HEK293 (cell line): Measurements from ENCODE around the gene ARIH2.

Experiments
- CTCF ChIA-PET: fragments of 350-600 bp; formaldehyde crosslinking; extraction: SDS; loops from one replicate; lab custom pipeline; 2021; ENCODE audit warnings: antibody characterized with exemption; lab: Yijun Ruan, JAX
- POLR2A ChIA-PET: fragments of 300-600 bp; formaldehyde crosslinking; extraction: SDS; loops from one replicate; lab custom pipeline; 2020; ENCODE audit warnings: antibody characterized with exemption, inconsistent platforms; lab: Yijun Ruan, JAX
- H3K27ac ChIP-seq: fragments of 200-500 bp; sonication (Bioruptor generic); 2 replicates; pipeline ENCODE4 v1.5.1; 2014; ENCODE audit warnings: low read depth, low read length, control low read depth, inconsistent platforms; ENCODE audit errors: extremely low read depth
- H3K36me3 ChIP-seq, 2 experiments: fragments of 200-500 bp in 1 of 2; sonication (Bioruptor generic) in 1 of 2; 1 replicate in 1 of 2; 2 replicates in 1 of 2; pipeline ENCODE4 v1.5.1; 2014 to 2017; ENCODE audit warnings: inconsistent platforms in 2 of 2, low read length in 2 of 2; ENCODE audit not compliant: control insufficient read depth in 2 of 2, insufficient read depth in 1 of 2
- H3K4me1 ChIP-seq: fragments of 200-500 bp; sonication (Bioruptor generic); 2 replicates; pipeline ENCODE4 v1.5.1; 2014; ENCODE audit warnings: mild to moderate bottlenecking, low read length, inconsistent platforms; ENCODE audit not compliant: control insufficient read depth, insufficient read depth
- H3K4me3 ChIP-seq: 2 replicates; pipeline ENCODE4 v1.5.1; 2011; ENCODE audit warnings: low read depth, mild to moderate bottlenecking, control low read depth, low read length, moderate library complexity
- H3K9me3 ChIP-seq: fragments of 200-500 bp; sonication (Bioruptor generic); 2 replicates; pipeline ENCODE4 v1.5.1; 2014; ENCODE audit warnings: low read depth, low read length, inconsistent platforms; ENCODE audit not compliant: control insufficient read depth, insufficient read depth
- KLF8 ChIP-seq: fragments of 450-650 bp; formaldehyde crosslinking; IDR thresholded peaks from 2 replicates; pipeline ENCODE4 v1.5.1; 2016; ENCODE audit warnings: missing biosample characterization, missing genetic modification characterization
- MEIS1 ChIP-seq: sonication (generic); formaldehyde crosslinking; IDR thresholded peaks from 2 replicates; pipeline ENCODE4 v1.8.1; 2022; ENCODE audit warnings: missing genetic modification reagents, mild to moderate bottlenecking, borderline replicate concordance
- OSR2 ChIP-seq: fragments of 450-650 bp; formaldehyde crosslinking; IDR thresholded peaks from 2 replicates; pipeline ENCODE4 v1.5.1; 2016; ENCODE audit warnings: missing biosample characterization, missing genetic modification characterization
- PRDM6 ChIP-seq: fragments of 450-650 bp; formaldehyde crosslinking; IDR thresholded peaks from 2 replicates; pipeline ENCODE4 v1.5.1; 2017; ENCODE audit warnings: missing biosample characterization, missing genetic modification characterization
- SCRT1 ChIP-seq: fragments of 450-650 bp; formaldehyde crosslinking; IDR thresholded peaks from 2 replicates; pipeline ENCODE4 v1.5.1; 2016; ENCODE audit warnings: missing biosample characterization, missing genetic modification characterization, borderline replicate concordance
- ZBTB44 ChIP-seq: fragments of 450-650 bp; IDR thresholded peaks from 2 replicates; pipeline ENCODE4 v1.5.1; 2018; ENCODE audit warnings: missing biosample characterization, mild to moderate bottlenecking, missing genetic modification characterization
- ZNF133 ChIP-seq: fragments of 450-650 bp; formaldehyde crosslinking; IDR thresholded peaks from 2 replicates; pipeline ENCODE4 v1.5.1; 2016; ENCODE audit warnings: missing biosample characterization, missing genetic modification characterization
- ZNF184 ChIP-seq: fragments of 450-650 bp; IDR thresholded peaks from 2 replicates; pipeline ENCODE4 v1.5.1; 2018; ENCODE audit warnings: missing biosample characterization, mild to moderate bottlenecking, missing genetic modification characterization
- ZNF248 ChIP-seq: fragments of 450-650 bp; formaldehyde crosslinking; IDR thresholded peaks from 2 replicates; pipeline ENCODE4 v1.5.1; 2017; ENCODE audit warnings: missing biosample characterization, missing genetic modification characterization
- ZNF292 ChIP-seq: fragments of 450-650 bp; formaldehyde crosslinking; IDR thresholded peaks from 2 replicates; pipeline ENCODE4 v1.5.1; 2016; ENCODE audit warnings: low read depth, missing biosample characterization, missing genetic modification characterization, borderline replicate concordance
- ZNF426 ChIP-seq: fragments of 450-650 bp; formaldehyde crosslinking; IDR thresholded peaks from 2 replicates; pipeline ENCODE4 v1.5.1; 2017; ENCODE audit warnings: missing biosample characterization, missing genetic modification characterization, mild to moderate bottlenecking, inconsistent platforms, moderate library complexity
- ZNF530 ChIP-seq: fragments of 450-650 bp; formaldehyde crosslinking; IDR thresholded peaks from 2 replicates; pipeline ENCODE4 v1.5.1; 2016; ENCODE audit warnings: low read depth, missing biosample characterization, missing genetic modification characterization
- ZNF624 ChIP-seq: fragments of 450-650 bp; formaldehyde crosslinking; IDR thresholded peaks from 2 replicates; pipeline ENCODE4 v1.5.1; 2017; ENCODE audit warnings: missing biosample characterization, missing genetic modification characterization
- ZNF654 ChIP-seq: fragments of 450-650 bp; formaldehyde crosslinking; IDR thresholded peaks from 2 replicates; pipeline ENCODE4 v1.5.1; 2016; ENCODE audit warnings: low read depth, missing biosample characterization, missing genetic modification characterization
- ZNF658 ChIP-seq: fragments of 450-650 bp; formaldehyde crosslinking; IDR thresholded peaks from 2 replicates; pipeline ENCODE4; 2016; ENCODE audit warnings: missing biosample characterization, missing genetic modification characterization
- ZNF707 ChIP-seq: fragments of 450-650 bp; formaldehyde crosslinking; IDR thresholded peaks from 2 replicates; pipeline ENCODE4 v1.5.1; 2016; ENCODE audit warnings: missing biosample characterization, missing genetic modification characterization
- ZNF792 ChIP-seq: fragments of 450-650 bp; formaldehyde crosslinking; IDR thresholded peaks from 2 replicates; pipeline ENCODE4 v1.5.1; 2016; ENCODE audit warnings: missing biosample characterization, missing genetic modification characterization
- TF ChIP-seq, protein P1 (sequence below): fragments of 450-650 bp; formaldehyde crosslinking; optimal IDR thresholded peaks from 2 replicates; pipeline ENCODE3; 2016; ENCODE audit warnings: missing biosample characterization, mild to moderate bottlenecking, missing genetic modification characterization
- TF ChIP-seq, protein P2 (sequence below): fragments of 450-650 bp; formaldehyde crosslinking; IDR thresholded peaks from 2 replicates; pipeline ENCODE4 v1.5.1; 2016; ENCODE audit warnings: missing biosample characterization, missing genetic modification characterization
- TF ChIP-seq, protein P3 (sequence below): fragments of 450-650 bp; formaldehyde crosslinking; IDR thresholded peaks from 2 replicates; pipeline ENCODE4 v1.5.1; 2017; ENCODE audit warnings: missing biosample characterization, missing genetic modification characterization

The ARIH2 gene

DNA sequence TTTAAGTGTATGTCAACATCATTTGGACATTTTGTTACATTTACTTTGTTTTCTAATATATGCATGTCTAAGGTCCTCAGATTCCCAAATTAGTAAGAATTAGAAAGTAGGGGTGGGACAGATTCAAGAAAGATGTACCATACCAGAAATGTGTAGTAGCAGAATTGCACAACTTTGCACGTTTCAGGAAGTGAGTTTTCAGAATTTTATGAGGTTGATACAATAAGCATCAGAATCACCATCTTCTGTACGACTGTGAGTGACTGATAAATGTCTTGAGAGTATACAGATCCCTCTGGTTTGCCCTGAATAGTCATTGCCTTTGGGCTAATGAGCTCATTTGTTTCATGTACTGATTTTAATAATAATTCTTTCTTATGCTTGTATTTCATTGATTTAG is 9.3 kb downstream of the ARIH2 start:
- Histone ChIP-seq H3K27ac (no peak overlapping the region), H3K4me1 (peaks cover 11% of the 10 kb centered on the region), H3K36me3 (peaks cover 25 to 76% of the 10 kb centered on the region in 2 experiments; a peak in 2 of 3 replicates), H3K9me3 (no peaks in the 10 kb centered on the region), H3K4me3 (no peak overlapping the region)
- POLR2A ChIA-PET: interaction anchor here (1.4 kb wide), 1 partner anchor 9 kb away, joined by 4 read pairs; the partner anchor contains the start of gene ARIH2
- CTCF ChIA-PET: interaction anchor here (0.6 kb wide), 1 partner anchor 15 kb away, joined by 4 read pairs; no protein-coding TSS in a partner anchor
- TF ChIP-seq ZNF292 (tag by site-specific recombination) (no peak), OSR2 (tag by site-specific recombination) (peak; percentile 47; the same call in 1 of the 2 replicates)

DNA sequence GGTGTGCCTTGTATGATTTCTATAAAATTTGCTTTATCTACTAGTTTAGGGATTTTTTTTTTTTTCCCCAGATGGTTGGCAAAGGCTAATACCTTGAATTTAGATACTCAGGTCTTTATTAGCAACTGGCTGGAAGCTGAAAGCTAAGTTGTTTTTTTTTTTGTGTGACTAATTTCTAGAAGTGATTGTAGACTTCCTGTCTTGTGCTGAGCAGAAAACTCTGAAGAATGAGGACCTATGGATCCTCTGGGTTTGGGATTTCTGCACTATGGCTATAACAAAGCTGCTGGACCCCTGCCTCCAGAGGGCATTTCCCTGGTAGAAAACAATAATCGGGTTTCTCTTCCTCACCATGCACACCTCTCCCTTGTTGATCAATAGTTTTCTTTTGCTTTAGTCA is 10.0 kb downstream of the ARIH2 start:
- Histone ChIP-seq H3K4me3 (no peak overlapping the region), H3K9me3 (no peaks in the 10 kb centered on the region), H3K4me1 (peaks cover 11% of the 10 kb centered on the region), H3K36me3 (peaks cover 19 to 78% of the 10 kb centered on the region in 2 experiments; a peak in 2 of 3 replicates), H3K27ac (no peak overlapping the region)
- ChIA-PET CTCF (interaction anchor here (0.6 kb wide), 1 partner anchor 41 kb away, joined by 3 read pairs; no protein-coding TSS in a partner anchor), POLR2A (interaction anchor here (1.4 kb wide), 1 partner anchor 10 kb away, joined by 4 read pairs; the partner anchor contains the start of gene ARIH2)
- TF ChIP-seq ZNF624 (tag by site-specific recombination) (no peak), ZNF707 (tag by site-specific recombination) (no peak), PRDM6 (tag by site-specific recombination) (0 out of 2 replicates have a peak, but pooled peaks have one; percentile 36)
- TF ChIP-seq, protein P1, sequence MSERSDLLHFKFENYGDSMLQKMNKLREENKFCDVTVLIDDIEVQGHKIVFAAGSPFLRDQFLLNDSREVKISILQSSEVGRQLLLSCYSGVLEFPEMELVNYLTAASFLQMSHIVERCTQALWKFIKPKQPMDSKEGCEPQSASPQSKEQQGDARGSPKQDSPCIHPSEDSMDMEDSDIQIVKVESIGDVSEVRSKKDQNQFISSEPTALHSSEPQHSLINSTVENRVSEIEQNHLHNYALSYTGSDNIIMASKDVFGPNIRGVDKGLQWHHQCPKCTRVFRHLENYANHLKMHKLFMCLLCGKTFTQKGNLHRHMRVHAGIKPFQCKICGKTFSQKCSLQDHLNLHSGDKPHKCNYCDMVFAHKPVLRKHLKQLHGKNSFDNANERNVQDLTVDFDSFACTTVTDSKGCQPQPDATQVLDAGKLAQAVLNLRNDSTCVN: no peak

DNA sequence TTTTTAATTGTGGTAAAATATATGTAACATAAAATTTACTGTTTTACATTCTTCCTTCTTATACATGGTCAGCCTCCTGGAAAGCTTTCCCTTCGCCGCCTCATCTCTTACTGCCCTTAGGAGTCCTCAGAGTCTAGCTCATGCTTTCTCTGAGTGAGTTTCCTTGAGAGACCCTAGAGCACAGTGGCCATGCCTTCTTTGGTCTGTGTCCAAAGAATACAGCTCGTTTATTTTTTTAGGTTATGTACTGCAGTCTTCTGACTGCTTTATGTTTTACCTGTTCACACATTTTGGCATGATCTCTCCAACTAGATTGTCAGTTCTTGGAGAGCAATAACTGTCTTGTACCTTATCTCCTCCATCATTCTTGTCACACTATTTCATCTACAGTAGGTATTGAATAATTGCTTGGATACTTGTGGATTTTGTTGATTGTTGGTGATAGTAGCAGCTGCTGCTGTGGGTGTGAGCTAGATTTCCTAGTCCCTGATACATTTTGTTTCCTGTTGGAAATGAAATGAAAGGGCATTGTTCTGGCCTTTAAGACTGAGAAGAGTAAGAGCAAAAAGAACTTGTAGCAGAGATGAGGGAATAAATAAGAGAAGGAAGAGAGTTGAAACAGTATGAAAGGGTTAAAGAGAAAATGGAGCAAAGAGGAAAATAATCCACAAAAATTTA is 10.9 kb downstream of the ARIH2 start:
- peaks cover 11% of the 10 kb centered on the region for H3K4me1 ChIP-seq
- POLR2A ChIA-PET: no interaction called here
- CTCF ChIA-PET: interaction anchor here (0.6 kb wide), 2 partner anchors 42 to 165 kb away, joined by 3 to 4 read pairs; no protein-coding TSS in a partner anchor
- H3K9me3 ChIP-seq: no peaks in the 10 kb centered on the region
- no peak overlapping the region for H3K27ac ChIP-seq
- peaks cover 12 to 77% of the 10 kb centered on the region in 2 experiments; a peak in 2 of 3 replicates for H3K36me3 ChIP-seq
- H3K4me3 ChIP-seq: no peak overlapping the region
- TF ChIP-seq ZNF184 (tag by site-specific recombination) (no peak), ZNF133 (no peak), ZNF792 (tag by site-specific recombination) (no peak), KLF8 (tag by site-specific recombination) (no peak), ZNF530 (tag by site-specific recombination) (no peak), ZNF248 (no peak), ZNF654 (no peak), SCRT1 (peak; percentile 43; the same call in 1 of the 2 replicates), PRDM6 (tag by site-specific recombination) (0 out of 2 replicates have a peak, but pooled peaks have one; percentile 10), MEIS1 (CRISPR knock-in tag) (no peak), ZNF426 (tag by site-specific recombination) (no peak), ZNF658 (tag by site-specific recombination) (no peak), ZBTB44 (tag by site-specific recombination) (no peak)
- TF ChIP-seq, protein P2, sequence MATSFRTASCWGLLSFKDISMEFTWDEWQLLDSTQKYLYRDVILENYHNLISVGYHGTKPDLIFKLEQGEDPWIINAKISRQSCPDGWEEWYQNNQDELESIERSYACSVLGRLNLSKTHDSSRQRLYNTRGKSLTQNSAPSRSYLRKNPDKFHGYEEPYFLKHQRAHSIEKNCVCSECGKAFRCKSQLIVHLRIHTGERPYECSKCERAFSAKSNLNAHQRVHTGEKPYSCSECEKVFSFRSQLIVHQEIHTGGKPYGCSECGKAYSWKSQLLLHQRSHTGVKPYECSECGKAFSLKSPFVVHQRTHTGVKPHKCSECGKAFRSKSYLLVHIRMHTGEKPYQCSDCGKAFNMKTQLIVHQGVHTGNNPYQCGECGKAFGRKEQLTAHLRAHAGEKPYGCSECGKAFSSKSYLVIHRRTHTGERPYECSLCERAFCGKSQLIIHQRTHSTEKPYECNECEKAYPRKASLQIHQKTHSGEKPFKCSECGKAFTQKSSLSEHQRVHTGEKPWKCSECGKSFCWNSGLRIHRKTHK: no peak
- TF ChIP-seq, protein P3, sequence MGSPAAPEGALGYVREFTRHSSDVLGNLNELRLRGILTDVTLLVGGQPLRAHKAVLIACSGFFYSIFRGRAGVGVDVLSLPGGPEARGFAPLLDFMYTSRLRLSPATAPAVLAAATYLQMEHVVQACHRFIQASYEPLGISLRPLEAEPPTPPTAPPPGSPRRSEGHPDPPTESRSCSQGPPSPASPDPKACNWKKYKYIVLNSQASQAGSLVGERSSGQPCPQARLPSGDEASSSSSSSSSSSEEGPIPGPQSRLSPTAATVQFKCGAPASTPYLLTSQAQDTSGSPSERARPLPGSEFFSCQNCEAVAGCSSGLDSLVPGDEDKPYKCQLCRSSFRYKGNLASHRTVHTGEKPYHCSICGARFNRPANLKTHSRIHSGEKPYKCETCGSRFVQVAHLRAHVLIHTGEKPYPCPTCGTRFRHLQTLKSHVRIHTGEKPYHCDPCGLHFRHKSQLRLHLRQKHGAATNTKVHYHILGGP: peak; percentile 75
